Gastrocnemius medialis (tissue), 4 donors: Measurements from ENCODE around the gene MMP2.

Experiments used
- POLR2A ChIP-seq, 2 donors: fragments of 450-650 bp; IDR thresholded peaks; one replicate each; pipeline ENCODE4 v1.6.1; 2017; ENCODE audit warnings: antibody characterized with exemption in 2 of 2, mild to moderate bottlenecking in 2 of 2, moderate library complexity in 2 of 2
- TF ChIP-seq, protein P1 (sequence below), 5 experiments: fragments of 450-650 bp in 3 of 5; fragments of 200-600 bp in 2 of 5; sonication (generic) in 2 of 5; IDR thresholded peaks in 4 of 5; conservative IDR thresholded peaks in 1 of 5; 1 replicate in 4 of 5; 2 replicates in 1 of 5; pipeline ENCODE4 v1.5.1; 2016 to 2019; ENCODE audit warnings: antibody characterized with exemption in 5 of 5, mild to moderate bottlenecking in 3 of 5, moderate library complexity in 3 of 5

DNA sequence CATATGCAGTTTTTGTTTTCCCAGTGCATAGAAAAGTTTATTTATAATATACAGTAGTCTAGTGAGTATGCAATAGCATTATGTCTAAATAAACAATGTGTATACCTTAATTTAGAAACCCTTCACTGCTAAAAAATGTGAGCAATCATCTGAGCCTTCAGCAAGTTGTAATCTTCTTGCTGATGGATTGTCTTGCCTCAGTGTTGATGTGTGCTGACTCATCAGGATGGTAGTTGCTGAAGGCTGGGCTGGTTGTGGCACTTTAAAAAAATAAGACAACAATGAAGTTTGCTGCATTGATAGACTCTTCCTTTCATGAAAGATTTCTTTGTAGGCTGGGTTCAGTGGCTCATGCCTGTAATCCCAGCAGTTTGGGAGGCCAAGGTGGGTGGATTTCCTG is 73.6 kb downstream of the MMP2 start:
- TF ChIP-seq, protein P1, sequence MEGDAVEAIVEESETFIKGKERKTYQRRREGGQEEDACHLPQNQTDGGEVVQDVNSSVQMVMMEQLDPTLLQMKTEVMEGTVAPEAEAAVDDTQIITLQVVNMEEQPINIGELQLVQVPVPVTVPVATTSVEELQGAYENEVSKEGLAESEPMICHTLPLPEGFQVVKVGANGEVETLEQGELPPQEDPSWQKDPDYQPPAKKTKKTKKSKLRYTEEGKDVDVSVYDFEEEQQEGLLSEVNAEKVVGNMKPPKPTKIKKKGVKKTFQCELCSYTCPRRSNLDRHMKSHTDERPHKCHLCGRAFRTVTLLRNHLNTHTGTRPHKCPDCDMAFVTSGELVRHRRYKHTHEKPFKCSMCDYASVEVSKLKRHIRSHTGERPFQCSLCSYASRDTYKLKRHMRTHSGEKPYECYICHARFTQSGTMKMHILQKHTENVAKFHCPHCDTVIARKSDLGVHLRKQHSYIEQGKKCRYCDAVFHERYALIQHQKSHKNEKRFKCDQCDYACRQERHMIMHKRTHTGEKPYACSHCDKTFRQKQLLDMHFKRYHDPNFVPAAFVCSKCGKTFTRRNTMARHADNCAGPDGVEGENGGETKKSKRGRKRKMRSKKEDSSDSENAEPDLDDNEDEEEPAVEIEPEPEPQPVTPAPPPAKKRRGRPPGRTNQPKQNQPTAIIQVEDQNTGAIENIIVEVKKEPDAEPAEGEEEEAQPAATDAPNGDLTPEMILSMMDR (IDR thresholded peaks at IDR 0.05 in 4 of 5, conservative IDR thresholded peaks at IDR 0.05 in 1 of 5), result no peak
- no peak for TF ChIP-seq POLR2A (IDR thresholded peaks at IDR 0.05)
